Measurements from ENCODE around the gene SS18.
"Not testable (repeated sequence)": the region's sequence is repeated elsewhere in the genome, so short reads cannot be mapped to it uniquely, and the experiment has no call there.

SS18 gene

GRCh38 chr18:26090130-26091046, at the start of gene SS18:
Gene SS18, minus strand, starts transcription at chr18:26090613. Its CDS starts 44 bp downstream, at chr18:26090569.
- peak; percentile 88 to 92 for DNase-seq

- DNase-seq = no peak
Measured at GRCh38 chr18:26135548-26135947, 45.1 kb upstream of the SS18 start.

- no peak for DNase-seq
Measured at GRCh38 chr18:26134107-26134506, 43.7 kb upstream of the SS18 start.

- DNase-seq = no peak
Measured at GRCh38 chr18:26133652-26134051, 43.2 kb upstream of the SS18 start, which contains the start of gene PSMA8. Gene PSMA8, plus strand, starts transcription at chr18:26133869. Its CDS starts 97 bp downstream, at chr18:26133966.

GRCh38 chr18:26128192-26128591, 37.8 kb upstream of the SS18 start:
- DNase-seq = not testable (repeated sequence)

GRCh38 chr18:26127786-26128185, 37.4 kb upstream of the SS18 start:
- DNase-seq = no peak

GRCh38 chr18:26121994-26122393, 31.6 kb upstream of the SS18 start:
- DNase-seq = not testable (repeated sequence)

GRCh38 chr18:26121476-26121875, 31.1 kb upstream of the SS18 start:
- no peak for DNase-seq

- no peak for DNase-seq
Measured at GRCh38 chr18:26119246-26119645, 28.8 kb upstream of the SS18 start.

- DNase-seq = no peak
Measured at GRCh38 chr18:26104035-26104434, 13.6 kb upstream of the SS18 start.

- peak; percentile 3 to 34 for DNase-seq
Measured at GRCh38 chr18:26103579-26103978, 13.2 kb upstream of the SS18 start.

GRCh38 chr18:26097563-26097962, 7.2 kb upstream of the SS18 start:
- no peak for DNase-seq

- DNase-seq = no peak
Measured at GRCh38 chr18:26096852-26097251, 6.4 kb upstream of the SS18 start.

GRCh38 chr18:26091047-26091630, 726 bp upstream of the SS18 start:
- DNase-seq = no peak

- DNase-seq = peak; percentile 27 to 56
Measured at GRCh38 chr18:26089293-26090129, 902 bp downstream of the SS18 start.

GRCh38 chr18:26088487-26088886, 1.9 kb downstream of the SS18 start:
- no peak for DNase-seq

- DNase-seq = no peak
Measured at GRCh38 chr18:26086959-26087358, 3.5 kb downstream of the SS18 start.

- no peak for DNase-seq
Measured at GRCh38 chr18:26085056-26085455, 5.4 kb downstream of the SS18 start.

- DNase-seq = no peak
Measured at GRCh38 chr18:26083099-26083498, 7.3 kb downstream of the SS18 start.

GRCh38 chr18:26082475-26082874, 7.9 kb downstream of the SS18 start:
- DNase-seq = no peak

GRCh38 chr18:26074246-26074645, 16.2 kb downstream of the SS18 start:
- no peak for DNase-seq

- no peak for DNase-seq
Measured at GRCh38 chr18:26073758-26074157, 16.7 kb downstream of the SS18 start.

- no peak for DNase-seq
Measured at GRCh38 chr18:26071725-26072124, 18.7 kb downstream of the SS18 start.
